ENCODE results near the gene ZNF792.
A peak's percentile ranks its signal among the peaks of the same experiment; 100 is the strongest.
"Not testable (repeated sequence)": the region's sequence is repeated elsewhere in the genome, so short reads cannot be mapped to it uniquely, and the experiment has no call there.

ZNF792 gene

GRCh38 chr19:34998777-34999497, 34.9 kb upstream of the ZNF792 start:
- DNase-seq = no peak

DNA sequence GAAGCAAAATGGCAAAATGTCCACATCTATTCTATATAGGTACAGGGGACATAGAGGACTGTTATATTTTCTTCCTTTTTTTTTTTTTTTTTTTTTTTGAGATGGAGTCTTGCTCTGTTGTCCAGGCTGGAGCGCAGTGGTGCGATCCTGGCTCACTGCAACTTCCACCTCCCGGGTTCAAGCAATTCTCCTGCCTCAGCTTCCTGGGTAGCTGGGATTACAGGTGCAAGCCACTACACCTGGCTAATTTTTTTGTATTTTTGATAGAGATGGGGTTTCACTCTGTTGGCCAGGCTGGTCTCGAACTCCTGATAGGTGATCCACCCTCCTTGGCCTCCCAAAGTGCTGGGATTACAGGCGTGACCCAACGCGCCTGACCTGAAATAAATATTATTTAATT, 34.2 kb upstream of the ZNF792 start:
- DNase-seq = not testable (repeated sequence)

- peak in 1 of 2 donors; percentile 55 for DNase-seq
These were observed 33.1 kb upstream of the ZNF792 start for GRCh38 chr19:34997071-34997617.

DNA sequence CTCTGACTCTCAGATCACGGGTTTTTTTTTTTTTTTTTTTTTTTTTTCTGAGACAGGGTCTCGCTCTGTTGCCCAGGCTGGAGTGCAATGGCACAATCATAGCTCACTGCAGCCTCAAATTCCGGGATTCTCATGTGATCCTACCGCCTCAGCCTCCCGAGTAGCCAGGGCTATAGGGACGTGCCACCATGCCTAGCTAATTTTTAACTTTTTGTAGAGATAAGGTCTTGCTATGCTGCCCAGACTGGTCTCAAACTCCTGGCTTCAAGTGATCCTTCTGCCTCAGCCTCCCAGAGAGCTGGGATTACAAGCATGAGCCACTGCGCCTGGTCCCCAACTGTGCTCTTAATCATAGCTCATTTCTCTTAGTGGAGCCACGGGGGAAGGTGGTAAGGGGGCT, 31.5 kb upstream of the ZNF792 start:
- DNase-seq = no peak

GRCh38 chr19:34994643-34995541, 30.9 kb upstream of the ZNF792 start:
- no peak for DNase-seq

DNA sequence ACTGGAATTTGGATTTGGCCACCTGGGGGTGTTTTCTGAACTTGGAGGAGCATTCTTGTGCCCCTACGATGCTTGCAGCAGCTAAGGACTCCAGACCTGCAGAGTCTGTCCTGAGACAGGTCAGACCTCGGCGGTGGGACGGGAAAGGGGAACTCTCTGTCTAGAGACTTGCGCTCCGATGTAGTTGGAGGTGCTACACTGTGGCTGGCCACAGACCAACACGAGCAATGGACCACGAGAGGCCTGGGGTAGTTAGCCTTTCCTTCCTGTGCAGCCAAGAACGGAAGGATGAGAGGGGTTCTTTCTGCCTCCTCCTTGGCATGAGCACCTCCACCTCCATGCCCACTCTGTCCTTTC, 30.2 kb upstream of the ZNF792 start:
- DNase-seq = no peak

DNA sequence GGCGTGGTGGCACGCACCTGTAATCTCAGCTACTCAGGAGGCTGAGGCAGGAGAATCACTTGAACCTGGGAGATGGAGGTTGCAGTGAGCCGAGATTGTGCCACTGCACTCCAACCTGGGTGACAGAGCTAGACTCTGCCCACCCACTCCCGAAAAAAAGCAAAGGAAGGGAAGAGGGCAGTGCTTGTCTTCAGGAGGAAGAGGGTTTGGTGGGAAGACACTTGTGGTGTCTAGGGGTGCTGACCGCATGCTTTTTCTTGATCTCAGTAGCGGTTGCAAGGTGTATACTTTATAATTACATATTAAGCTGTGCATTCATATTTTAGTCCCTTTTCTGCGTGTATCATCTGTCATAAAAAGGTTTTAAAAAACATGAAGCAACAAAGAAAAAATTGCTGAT, 28.6 kb upstream of the ZNF792 start:
- not testable (repeated sequence) for DNase-seq

- DNase-seq = no peak
These were observed 27.7 kb upstream of the ZNF792 start for GRCh38 chr19:34991542-34992333.

- no peak for DNase-seq
These were observed 26.7 kb upstream of the ZNF792 start for GRCh38 chr19:34990578-34991192.

GRCh38 chr19:34989298-34989697, 25.3 kb upstream of the ZNF792 start:
- no peak for DNase-seq

GRCh38 chr19:34988119-34988518, 24.1 kb upstream of the ZNF792 start:
- DNase-seq = no peak

DNA sequence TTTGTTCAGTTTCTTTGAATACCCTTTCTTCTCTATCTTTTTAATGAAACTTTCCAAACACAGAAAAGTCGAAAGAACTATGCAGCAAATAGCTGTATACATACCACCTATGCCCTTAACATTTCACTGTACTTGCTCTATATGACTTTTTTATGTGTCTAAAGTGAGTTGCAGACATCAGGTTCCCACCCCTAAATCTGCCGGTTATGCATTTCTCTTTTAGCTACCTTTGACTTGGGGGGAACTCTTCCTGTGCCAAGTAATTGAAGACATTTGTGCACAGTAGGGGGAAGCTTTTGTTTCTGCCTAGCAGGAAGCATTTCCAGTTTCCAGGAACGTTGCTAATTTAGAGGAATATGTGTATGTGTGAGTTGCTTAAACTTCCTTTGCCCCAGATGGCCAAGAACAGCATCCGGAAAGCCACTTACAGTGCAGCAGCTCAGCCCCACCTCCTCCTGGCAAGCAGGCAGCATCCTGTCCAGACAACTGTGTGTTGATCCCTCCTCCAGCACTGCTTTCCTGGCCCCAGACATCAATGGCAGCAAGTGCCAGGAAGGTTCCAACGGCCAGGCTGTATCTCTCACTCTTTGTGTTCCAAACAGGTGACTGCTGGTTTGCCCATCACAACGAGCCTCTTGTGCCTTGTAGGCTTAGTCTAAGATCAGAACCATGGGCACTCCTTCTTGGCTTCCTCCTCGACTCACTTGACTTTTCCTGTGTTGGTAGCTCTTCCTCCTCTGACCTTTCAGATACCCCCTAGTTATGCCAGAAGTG, 21.4 kb upstream of the ZNF792 start:
- DNase-seq = no peak

- no peak for DNase-seq
These were observed 20.3 kb upstream of the ZNF792 start for GRCh38 chr19:34984287-34984686.

DNA sequence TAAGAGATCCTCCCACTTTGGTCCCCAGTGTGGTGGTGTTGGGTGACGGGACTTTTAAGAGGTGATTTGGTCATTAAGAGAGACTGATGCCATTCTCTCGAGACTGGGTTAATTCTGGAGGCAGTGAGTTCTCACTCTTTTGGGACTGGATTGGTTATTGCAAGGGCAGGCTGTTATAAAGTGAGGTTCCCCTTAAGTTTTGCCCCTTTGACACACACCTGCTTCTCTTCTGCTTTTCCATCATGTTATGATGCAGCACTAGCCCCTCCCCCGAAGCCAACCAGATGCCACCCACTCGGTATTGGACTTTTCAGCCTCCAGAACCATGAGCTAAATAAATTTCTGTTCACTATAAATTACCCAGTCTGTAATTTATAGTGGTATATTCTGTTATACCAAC, 19.8 kb upstream of the ZNF792 start:
- DNase-seq = no peak

DNA sequence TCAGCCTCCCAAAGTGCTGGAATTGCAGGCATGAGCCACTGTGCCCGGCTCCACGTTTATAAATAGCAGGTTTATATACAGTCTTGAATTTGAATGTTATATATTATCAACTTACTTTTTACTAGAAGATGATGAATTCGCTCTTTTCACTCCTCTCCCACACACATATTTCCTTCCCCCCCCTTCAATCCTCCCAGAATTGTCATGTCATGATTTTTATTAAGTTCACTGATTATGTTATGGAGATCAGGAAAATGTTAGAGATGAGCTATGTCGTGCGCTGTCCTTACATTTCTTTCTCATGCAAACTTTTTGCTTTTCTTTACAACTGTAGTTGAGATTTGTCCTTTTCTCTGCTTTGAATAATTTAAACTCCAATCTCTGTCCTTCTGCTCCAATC, 18.2 kb upstream of the ZNF792 start:
- DNase-seq = no peak

DNA sequence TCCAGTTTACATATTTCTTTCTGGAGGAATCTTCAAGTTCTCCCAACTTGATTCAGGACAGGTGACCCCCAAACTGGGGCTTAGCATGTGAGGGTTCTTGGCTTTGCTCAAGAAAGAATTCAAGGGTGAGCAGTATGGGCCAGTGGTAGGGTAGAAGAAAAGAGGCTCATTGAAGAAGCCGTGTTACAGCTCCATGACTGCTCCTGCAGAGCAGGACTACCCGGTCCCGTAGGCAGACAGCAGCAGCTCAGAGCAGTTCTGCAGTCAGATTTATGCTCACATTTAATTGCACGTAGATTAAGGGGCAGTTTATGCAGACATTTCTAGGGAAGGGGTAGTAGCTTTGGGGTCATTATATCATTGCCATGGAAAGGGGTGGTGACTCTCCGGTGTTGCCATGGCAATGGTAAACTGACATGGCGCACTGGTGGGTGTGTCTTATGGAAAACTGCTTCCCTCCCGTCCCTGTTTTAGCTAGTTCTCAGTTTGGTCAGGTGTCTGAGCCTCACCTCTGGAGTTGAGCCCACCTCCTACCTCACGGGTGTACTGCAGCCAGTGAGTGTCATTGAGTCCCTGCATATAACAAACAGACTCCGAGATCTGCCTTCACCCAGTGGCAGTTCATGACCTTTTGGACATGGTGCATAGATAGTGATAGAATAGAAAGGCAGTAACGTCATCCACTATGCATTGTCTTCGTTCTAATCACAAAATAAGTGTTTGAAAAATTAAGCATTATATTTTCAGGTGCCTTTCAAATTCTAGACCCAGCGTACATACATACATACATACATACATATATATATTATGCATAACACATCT, 16.0 kb upstream of the ZNF792 start:
- no peak for DNase-seq

DNA sequence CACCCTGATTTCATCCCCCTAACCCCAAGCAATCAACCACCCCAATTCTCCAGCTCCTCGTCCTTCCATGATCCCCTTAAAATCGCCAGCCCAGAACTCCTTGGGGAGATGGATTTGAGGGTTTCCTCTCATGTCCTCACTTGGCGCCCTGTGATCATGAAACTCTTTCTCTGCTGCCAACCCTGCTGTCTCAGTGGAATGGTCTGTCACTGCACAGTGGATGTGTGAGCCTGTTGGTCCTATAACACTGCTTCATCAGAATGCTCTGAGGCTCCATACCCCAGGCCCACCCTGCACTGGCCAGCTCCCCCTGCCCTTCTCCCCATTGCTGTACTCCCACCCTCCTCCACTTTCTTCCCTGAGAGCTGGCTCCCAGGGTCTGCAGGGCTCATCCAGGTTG, 12.6 kb upstream of the ZNF792 start:
- no peak for DNase-seq

DNA sequence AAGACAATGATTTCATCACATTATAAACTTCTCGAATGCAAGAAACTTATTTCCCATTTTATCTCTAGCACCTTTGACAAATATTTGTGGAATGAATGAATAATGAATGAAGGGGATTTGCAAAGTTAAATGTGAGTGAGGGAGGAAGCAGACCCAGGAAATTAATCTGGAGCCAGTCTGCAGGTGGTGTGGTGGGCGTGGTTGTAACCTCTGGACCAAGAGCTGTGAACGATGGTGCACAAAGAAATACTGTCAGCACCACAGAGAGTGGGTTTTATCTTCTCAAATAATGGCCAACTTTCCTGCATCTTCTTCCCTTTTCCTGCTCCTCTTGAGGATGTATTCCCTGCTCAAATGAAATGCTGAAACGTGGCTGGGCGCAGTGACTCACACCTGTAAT, 11.0 kb upstream of the ZNF792 start:
- no peak for DNase-seq

GRCh38 chr19:34974646-34975045, 10.6 kb upstream of the ZNF792 start:
- no peak for DNase-seq

DNA sequence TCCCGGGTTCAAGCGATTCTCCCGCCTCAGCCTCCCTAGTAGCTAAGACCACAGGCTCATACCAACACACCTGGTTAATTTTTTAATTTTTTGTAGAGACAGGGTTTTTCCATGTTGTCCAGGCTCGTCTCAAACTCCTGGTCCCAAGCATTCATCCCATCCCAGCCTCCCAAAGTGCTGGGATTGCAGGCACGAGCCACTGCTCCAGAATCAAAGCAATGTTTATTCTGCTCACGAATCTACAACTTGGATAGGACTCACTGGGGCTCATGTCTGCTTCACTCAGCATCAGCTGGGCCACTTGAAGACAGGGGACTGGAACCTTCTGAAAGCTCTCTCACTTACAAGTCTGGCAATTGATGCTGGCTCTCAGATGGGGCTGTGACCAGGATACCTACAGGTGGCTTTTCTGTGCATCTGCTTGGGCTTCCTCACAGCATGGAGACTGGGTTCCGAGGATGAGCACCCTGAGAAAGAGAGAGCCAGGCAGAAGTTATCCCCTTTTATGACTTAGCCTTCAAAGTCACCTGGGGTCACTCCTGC, 8.2 kb upstream of the ZNF792 start:
- no peak for DNase-seq
